Measurements from ENCODE around the gene CEL. TPM values are rescaled to one million over a fixed set of nuclear protein-coding genes. Genes with fewer than 3 reads are reported as not detected.

The CEL gene
- total and polyA plus RNA-seq, 3 donors from 2014 or later = 2.1 to 2.6 (median 2.4) TPM

- H3K4me1 ChIP-seq = no peaks in the 10 kb centered on the region
- 95 to 96% methylated on average over 9 to 17 of the region's 17 CpGs for WGBS, 2 donors
- no peak overlapping the region for H3K27ac ChIP-seq
- H3K9me3 ChIP-seq = no peaks in the 10 kb centered on the region
- H3K36me3 ChIP-seq (ENCODE audit: low read depth, missing control alignments) = no peaks in the 10 kb centered on the region
- intact Hi-C loops (cut with DNase I; ENCODE audit: low total_unique reads) = no loop called here
- TF ChIP-seq POLR2A (IDR thresholded peaks at IDR 0.05) = no peak
- no peak for TF ChIP-seq CTCF (IDR thresholded peaks at IDR 0.05)
- H3K4me3 ChIP-seq = no peak overlapping the region
- no peaks in the 10 kb centered on the region for H3K27me3 ChIP-seq
- no peak for DNase-seq
These were observed 44.9 kb downstream of the CEL start for GRCh38 chr9:133106511-133107244.

- DNase-seq = no peak
- Histone ChIP-seq H3K4me1 (no peaks in the 10 kb centered on the region), H3K4me3 (no peak overlapping the region), H3K27ac (no peak overlapping the region), H3K27me3 (no peaks in the 10 kb centered on the region), H3K36me3 (ENCODE audit: low read depth, missing control alignments) (no peaks in the 10 kb centered on the region), H3K9me3 (no peaks in the 10 kb centered on the region)
- TF ChIP-seq POLR2A (IDR thresholded peaks at IDR 0.05) = no peak
- TF ChIP-seq CTCF (IDR thresholded peaks at IDR 0.05) = no peak
- intact Hi-C loops (cut with DNase I; ENCODE audit: low total_unique reads) = no loop called here
- 88 to 89% methylated on average over 4 to 13 of the region's 13 CpGs for WGBS, 2 donors
These were observed 45.5 kb downstream of the CEL start for GRCh38 chr9:133107245-133107722.

GRCh38 chr9:133107961-133108793 lies 46.4 kb downstream of the CEL start:
- TF ChIP-seq POLR2A (IDR thresholded peaks at IDR 0.05) (no peak), CTCF (IDR thresholded peaks at IDR 0.05) (no peak)
- Histone ChIP-seq H3K27ac (no peak overlapping the region), H3K27me3 (no peaks in the 10 kb centered on the region), H3K4me3 (no peak overlapping the region), H3K9me3 (no peaks in the 10 kb centered on the region), H3K36me3 (ENCODE audit: low read depth, missing control alignments) (no peaks in the 10 kb centered on the region), H3K4me1 (peaks cover 4% of the 10 kb centered on the region)
- intact Hi-C loops (cut with DNase I; ENCODE audit: low total_unique reads) = no loop called here
- 89 to 91% methylated on average over 16 to 18 of the region's 18 CpGs for WGBS, 2 donors
- no peak for DNase-seq

- Histone ChIP-seq H3K27ac (no peak overlapping the region), H3K4me1 (peaks cover 13% of the 10 kb centered on the region), H3K36me3 (ENCODE audit: low read depth, missing control alignments) (no peaks in the 10 kb centered on the region), H3K9me3 (no peaks in the 10 kb centered on the region), H3K27me3 (no peaks in the 10 kb centered on the region), H3K4me3 (no peak overlapping the region)
- no peak for DNase-seq
- WGBS, 2 donors = 80 to 94% methylated on average over 12 to 19 of the region's 19 CpGs
- intact Hi-C loops (cut with DNase I; ENCODE audit: low total_unique reads) = no loop called here
- TF ChIP-seq POLR2A (IDR thresholded peaks at IDR 0.05) (no peak), CTCF (IDR thresholded peaks at IDR 0.05) (no peak)
These were observed 47.2 kb downstream of the CEL start for GRCh38 chr9:133108794-133109641.

All from testis (tissue), 3 donors.